ENCODE data around the gene RPEL1.
"Not testable (repeated sequence)": the region's sequence is repeated elsewhere in the genome, so short reads cannot be mapped to it uniquely, and the experiment has no call there.

Gene RPEL1

GRCh38 chr10:103245587-103245986, at the start of gene RPEL1:
RPEL1 (plus strand) TSS chr10:103245887; CDS start chr10:103245997, 110 bp downstream.
- DNase-seq: not testable (repeated sequence)

- DNase-seq: no peak
Measured at GRCh38 chr10:103196516-103196915, 49.2 kb upstream of the RPEL1 start.

- no peak for DNase-seq
Measured at GRCh38 chr10:103197174-103197573, 48.5 kb upstream of the RPEL1 start.

GRCh38 chr10:103197903-103198302, 47.8 kb upstream of the RPEL1 start:
- DNase-seq: no peak

GRCh38 chr10:103198648-103199047, 47.0 kb upstream of the RPEL1 start:
- DNase-seq: no peak

- no peak for DNase-seq
Measured at GRCh38 chr10:103199488-103199887, 46.2 kb upstream of the RPEL1 start.

GRCh38 chr10:103202319-103202718, 43.4 kb upstream of the RPEL1 start:
- DNase-seq: no peak

- no peak for DNase-seq
Measured at GRCh38 chr10:103203466-103203865, 42.2 kb upstream of the RPEL1 start.

- no peak for DNase-seq
Measured at GRCh38 chr10:103204353-103205255, 41.1 kb upstream of the RPEL1 start.

GRCh38 chr10:103205401-103205800, 40.3 kb upstream of the RPEL1 start:
- DNase-seq: not testable (repeated sequence)

- not testable (repeated sequence) for DNase-seq
Measured at GRCh38 chr10:103206715-103207114, 39.0 kb upstream of the RPEL1 start.

GRCh38 chr10:103207141-103207540, 38.5 kb upstream of the RPEL1 start:
- DNase-seq: no peak

GRCh38 chr10:103207643-103208042, 38.0 kb upstream of the RPEL1 start:
- not testable (repeated sequence) for DNase-seq

- not testable (repeated sequence) for DNase-seq
Measured at GRCh38 chr10:103210262-103210661, 35.4 kb upstream of the RPEL1 start.

GRCh38 chr10:103215601-103216000, 30.1 kb upstream of the RPEL1 start:
- DNase-seq: no peak

GRCh38 chr10:103216362-103216761, 29.3 kb upstream of the RPEL1 start:
- DNase-seq: not testable (repeated sequence)

- DNase-seq: no peak
Measured at GRCh38 chr10:103224133-103224532, 21.6 kb upstream of the RPEL1 start.

GRCh38 chr10:103224721-103225120, 21.0 kb upstream of the RPEL1 start:
- DNase-seq: not testable (repeated sequence)

GRCh38 chr10:103225939-103226338, 19.7 kb upstream of the RPEL1 start:
- DNase-seq: no peak

GRCh38 chr10:103227416-103227815, 18.3 kb upstream of the RPEL1 start:
- no peak for DNase-seq

- no peak for DNase-seq
Measured at GRCh38 chr10:103231047-103231551, 14.6 kb upstream of the RPEL1 start.

GRCh38 chr10:103232131-103232673, 13.5 kb upstream of the RPEL1 start:
- no peak for DNase-seq

- DNase-seq: no peak
Measured at GRCh38 chr10:103232772-103233488, 12.8 kb upstream of the RPEL1 start.
